BE2C (cell line): ENCODE results near the gene U2SURP.

Source experiments
- DNase-seq: peaks from one replicate; pipeline ENCODE4 v3.0.0-alpha.2; 2020
- H3K27me3 ChIP-seq: fragments of 250-450 bp; sonication (Bioruptor Pico); 2 replicates; pipeline ENCODE4 v1.5.1; 2020; ENCODE audit warnings: mild to moderate bottlenecking
- H3K36me3 ChIP-seq: fragments of 250-450 bp; sonication (Bioruptor Pico); 2 replicates; pipeline ENCODE4 v1.5.1; 2020; ENCODE audit warnings: mild to moderate bottlenecking
- H3K4me1 ChIP-seq: fragments of 250-450 bp; sonication (Bioruptor Pico); 2 replicates; pipeline ENCODE4 v1.5.1; 2020
- H3K4me3 ChIP-seq: 2 replicates; pipeline ENCODE4 v1.5.1; 2011; ENCODE audit warnings: low read depth, low read length
- H3K9me3 ChIP-seq: fragments of 250-450 bp; sonication (Bioruptor Pico); 2 replicates; pipeline ENCODE4 v1.5.1; 2020
- CTCF ChIP-seq: IDR thresholded peaks from 2 replicates; pipeline ENCODE4 v1.5.1; 2012; ENCODE audit warnings: mild to moderate bottlenecking, low read depth, low read length

The U2SURP gene

GRCh38 chr3:143084856-143085731 lies 83.7 kb downstream of the U2SURP start:
- peak; percentile 17; the same call in 1 of the 2 replicates for TF ChIP-seq CTCF
- peak; percentile 61 for DNase-seq
- H3K36me3 ChIP-seq: no peaks in the 10 kb centered on the region
- no peaks in the 10 kb centered on the region for H3K9me3 ChIP-seq
- H3K27me3 ChIP-seq: no peaks in the 10 kb centered on the region
- no peaks in the 10 kb centered on the region; the same call in 1 of the 2 replicates for H3K4me1 ChIP-seq
- no peak overlapping the region for H3K4me3 ChIP-seq

- no peak for DNase-seq
- Histone ChIP-seq H3K9me3 (no peaks in the 10 kb centered on the region), H3K27me3 (no peaks in the 10 kb centered on the region), H3K4me3 (no peak overlapping the region), H3K4me1 (peaks cover 5% of the 10 kb centered on the region), H3K36me3 (no peaks in the 10 kb centered on the region)
- TF ChIP-seq CTCF: no peak
Observed at GRCh38 chr3:143088835-143089234, 87.5 kb downstream of the U2SURP start.

GRCh38 chr3:143089965-143090364 lies 88.6 kb downstream of the U2SURP start:
- DNase-seq: no peak
- no peaks in the 10 kb centered on the region for H3K9me3 ChIP-seq
- TF ChIP-seq CTCF: no peak
- no peaks in the 10 kb centered on the region for H3K36me3 ChIP-seq
- no peaks in the 10 kb centered on the region for H3K27me3 ChIP-seq
- peaks cover 5% of the 10 kb centered on the region for H3K4me1 ChIP-seq
- no peak overlapping the region for H3K4me3 ChIP-seq

- no peaks in the 10 kb centered on the region for H3K36me3 ChIP-seq
- no peaks in the 10 kb centered on the region for H3K9me3 ChIP-seq
- H3K27me3 ChIP-seq: no peaks in the 10 kb centered on the region
- DNase-seq: peak; percentile 83
- H3K4me3 ChIP-seq: peak overlapping the region; percentile 22
- H3K4me1 ChIP-seq: peaks cover 5% of the 10 kb centered on the region
- TF ChIP-seq CTCF: no peak
Observed at GRCh38 chr3:143090486-143090885, 89.1 kb downstream of the U2SURP start.

GRCh38 chr3:143090976-143091837 lies 89.8 kb downstream of the U2SURP start:
- Histone ChIP-seq H3K27me3 (no peaks in the 10 kb centered on the region), H3K4me1 (peaks cover 5% of the 10 kb centered on the region), H3K4me3 (peak overlapping the region; percentile 22), H3K36me3 (no peaks in the 10 kb centered on the region), H3K9me3 (no peaks in the 10 kb centered on the region)
- DNase-seq: peak; percentile 57
- no peak for TF ChIP-seq CTCF
